Brain microvascular endothelial cell (primary cell): Measurements from ENCODE around the gene EID1.

Experiments
- DNase-seq: peaks from one replicate; pipeline ENCODE4 v3.0.0-alpha.2; 2020
- H3K27ac ChIP-seq: fragments of 250-450 bp; sonication (Bioruptor Pico); 2 replicates; pipeline ENCODE4 v1.5.1; 2020; ENCODE audit warnings: mild to moderate bottlenecking, moderate library complexity
- H3K27me3 ChIP-seq: fragments of 250-450 bp; sonication (Bioruptor Pico); replicated peaks from 2 replicates; pipeline ENCODE4 v1.5.1; 2020; ENCODE audit warnings: mild to moderate bottlenecking
- H3K36me3 ChIP-seq: fragments of 250-450 bp; sonication (Bioruptor Pico); replicated peaks from 2 replicates; pipeline ENCODE4 v1.5.1; 2020; ENCODE audit warnings: mild to moderate bottlenecking
- H3K4me3 ChIP-seq: 2 replicates; pipeline ENCODE4 v1.5.1; 2011; ENCODE audit warnings: low read depth, mild to moderate bottlenecking, control low read depth, low read length, moderate library complexity
- in situ Hi-C: cut with HindIII; loops from 2 replicates; pipeline ENCODE4 v1.10.0; 2017; ENCODE audit warnings: low sequenced_read_pairs, low pct_ligation_motif_present
- TF ChIP-seq, protein P1 (sequence below): IDR thresholded peaks from 2 replicates; pipeline ENCODE4 v1.5.1; 2011; ENCODE audit warnings: low read depth, mild to moderate bottlenecking, moderate library complexity, low read length, control low read depth, inconsistent platforms; ENCODE audit errors: missing control alignments

The EID1 gene

DNA sequence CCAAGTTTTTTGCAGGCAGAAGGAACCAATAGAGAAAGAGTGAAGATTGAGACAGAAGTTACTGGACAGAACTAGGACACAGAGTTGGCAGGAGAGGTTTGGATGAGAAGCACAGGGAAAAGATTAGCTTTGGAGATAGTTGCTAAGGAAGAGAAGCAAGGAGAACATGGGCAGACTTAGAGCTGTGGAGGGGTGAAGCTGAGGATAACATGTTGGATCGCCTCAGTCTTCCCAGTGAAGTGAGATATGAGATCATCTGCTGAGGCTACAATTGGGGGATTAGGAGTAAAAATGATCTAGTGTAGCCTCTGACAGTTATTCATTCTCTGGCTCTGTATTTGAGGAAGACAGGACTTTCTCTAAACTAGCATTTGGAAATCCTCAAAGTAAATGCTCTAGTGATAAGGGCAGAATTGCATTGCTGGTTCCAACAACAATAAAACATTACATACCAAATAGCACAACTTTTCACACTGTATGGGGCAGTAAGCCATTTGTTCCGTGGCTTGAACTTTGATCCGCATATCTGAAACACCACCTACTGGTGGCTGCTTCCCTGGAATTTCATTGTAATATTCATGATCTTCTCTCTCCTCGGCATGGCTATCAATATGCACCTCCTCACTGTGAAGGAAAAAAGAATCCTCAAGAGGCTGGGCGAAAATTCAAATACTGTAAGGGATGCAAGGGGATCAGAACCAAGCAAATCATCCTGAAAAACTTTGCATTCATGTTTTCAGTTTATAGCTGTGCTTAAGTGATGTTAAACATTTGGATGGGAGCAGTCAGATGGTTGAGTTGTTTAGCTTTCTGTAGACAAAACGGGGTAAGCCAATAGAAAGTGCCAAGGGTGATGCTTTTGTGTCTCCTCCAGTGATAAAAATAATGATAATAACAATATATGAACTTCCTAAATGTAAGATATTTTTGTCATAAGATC is 22.2 kb upstream of the EID1 start:
- H3K36me3 ChIP-seq, result no peaks in the 10 kb centered on the region
- no peak overlapping the region for H3K4me3 ChIP-seq
- DNase-seq, result peak; percentile 56
- no peaks in the 10 kb centered on the region for H3K27me3 ChIP-seq
- TF ChIP-seq, protein P1, sequence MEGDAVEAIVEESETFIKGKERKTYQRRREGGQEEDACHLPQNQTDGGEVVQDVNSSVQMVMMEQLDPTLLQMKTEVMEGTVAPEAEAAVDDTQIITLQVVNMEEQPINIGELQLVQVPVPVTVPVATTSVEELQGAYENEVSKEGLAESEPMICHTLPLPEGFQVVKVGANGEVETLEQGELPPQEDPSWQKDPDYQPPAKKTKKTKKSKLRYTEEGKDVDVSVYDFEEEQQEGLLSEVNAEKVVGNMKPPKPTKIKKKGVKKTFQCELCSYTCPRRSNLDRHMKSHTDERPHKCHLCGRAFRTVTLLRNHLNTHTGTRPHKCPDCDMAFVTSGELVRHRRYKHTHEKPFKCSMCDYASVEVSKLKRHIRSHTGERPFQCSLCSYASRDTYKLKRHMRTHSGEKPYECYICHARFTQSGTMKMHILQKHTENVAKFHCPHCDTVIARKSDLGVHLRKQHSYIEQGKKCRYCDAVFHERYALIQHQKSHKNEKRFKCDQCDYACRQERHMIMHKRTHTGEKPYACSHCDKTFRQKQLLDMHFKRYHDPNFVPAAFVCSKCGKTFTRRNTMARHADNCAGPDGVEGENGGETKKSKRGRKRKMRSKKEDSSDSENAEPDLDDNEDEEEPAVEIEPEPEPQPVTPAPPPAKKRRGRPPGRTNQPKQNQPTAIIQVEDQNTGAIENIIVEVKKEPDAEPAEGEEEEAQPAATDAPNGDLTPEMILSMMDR, result peak; percentile 70
- in situ Hi-C loops, result no loop called here
- H3K27ac ChIP-seq, result peak overlapping the region; percentile 36

DNA sequence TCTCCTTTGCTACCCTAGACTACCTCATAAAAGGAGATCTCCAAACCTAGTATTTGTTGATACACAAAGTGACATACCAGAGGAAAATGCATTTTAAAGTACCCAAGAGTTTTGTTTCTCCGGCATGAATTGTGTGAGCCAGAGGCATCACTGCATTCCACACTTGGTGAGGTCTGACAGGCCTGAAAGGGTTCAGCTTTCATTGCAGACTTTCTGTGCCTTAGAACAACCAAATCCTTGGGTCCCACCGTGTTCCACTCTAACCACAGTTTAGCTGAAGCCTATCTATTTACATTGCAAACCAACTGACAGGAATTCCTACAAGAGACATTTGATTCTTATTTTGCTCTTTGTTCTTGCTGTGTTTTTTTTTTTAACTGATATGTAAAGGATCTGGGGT is 21.0 kb upstream of the EID1 start:
- TF ChIP-seq, protein P1, result no peak
- peak overlapping the region; percentile 19 for H3K27ac ChIP-seq
- peak; percentile 44 for DNase-seq
- in situ Hi-C loops, result no loop called here
- H3K27me3 ChIP-seq, result no peaks in the 10 kb centered on the region
- H3K36me3 ChIP-seq, result no peaks in the 10 kb centered on the region
- no peak overlapping the region for H3K4me3 ChIP-seq

DNA sequence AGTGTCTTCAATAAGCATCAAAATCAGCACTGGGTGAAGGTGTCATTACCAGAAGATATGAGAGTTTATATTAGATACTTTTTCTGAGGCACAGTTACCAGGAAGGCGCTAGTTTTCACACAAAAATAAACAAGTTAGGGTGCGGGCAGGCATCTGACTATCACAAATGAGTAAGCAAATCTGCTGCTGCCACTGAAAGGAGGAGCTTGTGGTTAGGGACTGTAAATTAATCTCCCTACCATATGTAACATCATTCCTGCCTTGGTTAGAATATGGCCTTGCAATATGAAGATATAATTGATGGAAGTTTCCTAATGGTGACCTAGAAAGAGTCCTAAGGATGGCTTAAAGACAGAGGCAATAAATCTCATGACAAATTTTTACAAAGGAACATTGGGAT is 19.5 kb upstream of the EID1 start:
- in situ Hi-C loops, result no loop called here
- peak; percentile 45 for DNase-seq
- TF ChIP-seq, protein P1, result no peak
- H3K27ac ChIP-seq, result peak overlapping the region; percentile 33
- H3K36me3 ChIP-seq, result no peaks in the 10 kb centered on the region
- no peaks in the 10 kb centered on the region for H3K27me3 ChIP-seq
- H3K4me3 ChIP-seq, result no peak overlapping the region

DNA sequence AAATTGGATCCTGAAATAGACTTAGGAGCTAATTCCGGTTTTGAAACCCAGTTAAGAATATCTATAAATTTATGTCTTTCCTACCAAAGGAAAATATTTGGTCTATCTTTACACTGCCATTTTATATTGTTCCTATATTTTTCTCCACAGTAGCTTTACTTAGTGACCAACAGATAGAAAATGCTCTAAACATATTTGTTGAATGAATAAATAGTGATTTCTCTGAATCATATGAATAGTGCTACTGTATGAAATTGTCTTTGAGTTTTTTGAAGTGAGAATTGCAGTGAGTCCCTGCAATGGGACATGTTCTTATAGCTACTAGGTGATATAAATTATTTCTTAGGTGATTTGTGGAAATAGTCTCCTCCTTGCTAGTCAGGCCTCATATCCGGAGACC is 18.5 kb upstream of the EID1 start:
- H3K27ac ChIP-seq, result no peak overlapping the region
- no peak for DNase-seq
- in situ Hi-C loops, result no loop called here

DNA sequence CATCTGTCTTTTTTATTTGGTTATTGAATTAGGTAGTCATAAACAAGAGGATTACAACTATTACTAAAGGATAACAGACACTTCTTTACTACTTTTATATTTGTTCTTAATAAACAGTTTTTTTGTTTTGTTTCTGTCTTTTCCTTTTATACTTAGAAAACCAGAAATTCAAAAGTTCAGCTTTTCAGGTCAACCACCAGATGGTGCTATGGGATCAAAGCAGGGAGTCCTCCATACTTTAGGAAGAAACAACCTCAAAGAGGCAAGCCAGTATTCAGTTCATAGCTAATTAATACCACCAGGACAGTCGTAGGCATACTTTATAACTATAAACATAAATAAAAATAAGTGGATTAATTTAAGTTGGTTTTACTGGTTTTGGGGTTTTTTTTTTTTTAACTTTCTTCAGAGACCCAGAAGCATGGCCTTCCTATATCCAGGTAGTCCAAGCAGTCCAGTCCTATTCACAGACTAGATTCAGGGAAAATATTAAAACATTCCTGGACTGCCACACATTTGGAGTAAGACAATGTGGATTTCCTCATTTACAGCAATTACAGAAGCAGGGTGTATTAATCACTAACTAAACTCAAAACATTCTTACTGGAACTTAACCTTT is 16.0 kb upstream of the EID1 start:
- Histone ChIP-seq H3K27ac (no peak overlapping the region), H3K27me3 (no peaks in the 10 kb centered on the region), H3K36me3 (no peaks in the 10 kb centered on the region), H3K4me3 (no peak overlapping the region)
- in situ Hi-C loops, result no loop called here
- TF ChIP-seq, protein P1, result peak; percentile 79
- DNase-seq, result no peak

More for the DNA sequence above, 18.5 kb upstream of the EID1 start:
- TF ChIP-seq, protein P1, result no peak
- no peak overlapping the region for H3K4me3 ChIP-seq
- no peaks in the 10 kb centered on the region for H3K27me3 ChIP-seq
- no peaks in the 10 kb centered on the region for H3K36me3 ChIP-seq
